HUES6 (cell line): ENCODE measurements around the gene LYSMD2.

Experiments used
- H3K27ac ChIP-seq: 2 replicates; pipeline ENCODE4 v1.7.0; 2013; ENCODE audit warnings: low read depth, mild to moderate bottlenecking, low read length, inconsistent platforms
- H3K27me3 ChIP-seq: 2 replicates; pipeline ENCODE4 v1.6.1; 2013; ENCODE audit warnings: low read length; ENCODE audit not compliant: control insufficient read depth, insufficient read depth
- H3K36me3 ChIP-seq: 2 replicates; pipeline ENCODE4 v1.6.1; 2013; ENCODE audit warnings: low read length; ENCODE audit not compliant: control insufficient read depth, insufficient read depth
- H3K4me1 ChIP-seq: 2 replicates; pipeline ENCODE4 v1.6.1; 2013; ENCODE audit warnings: low read length; ENCODE audit not compliant: control insufficient read depth, insufficient read depth
- H3K4me3 ChIP-seq: 2 replicates; pipeline ENCODE4 v1.5.1; 2013; ENCODE audit warnings: low read depth, low read length
- H3K9ac ChIP-seq: one replicate; pipeline ENCODE4 v1.6.1; 2013; ENCODE audit warnings: mild to moderate bottlenecking, low read length
- H3K9me3 ChIP-seq: 2 replicates; pipeline ENCODE4 v1.6.1; 2013; ENCODE audit warnings: low read depth, low read length; ENCODE audit not compliant: control insufficient read depth, insufficient read depth

The LYSMD2 gene

GRCh38 chr15:51735228-51736010, 2.0 kb downstream of the LYSMD2 start:
- no peak overlapping the region for H3K27ac ChIP-seq
- H3K9ac ChIP-seq: no peak overlapping the region
- H3K36me3 ChIP-seq: no peaks in the 10 kb centered on the region
- H3K4me1 ChIP-seq: peaks cover 20% of the 10 kb centered on the region
- H3K4me3 ChIP-seq: no peak overlapping the region
- peaks cover 51% of the 10 kb centered on the region for H3K27me3 ChIP-seq
- H3K9me3 ChIP-seq: no peaks in the 10 kb centered on the region

- Histone ChIP-seq H3K9ac (no peak overlapping the region), H3K27ac (no peak overlapping the region), H3K27me3 (peaks cover 30% of the 10 kb centered on the region), H3K9me3 (no peaks in the 10 kb centered on the region), H3K36me3 (no peaks in the 10 kb centered on the region), H3K4me1 (peaks cover 14% of the 10 kb centered on the region), H3K4me3 (no peak overlapping the region)
Observed at GRCh38 chr15:51732646-51733045, 4.8 kb downstream of the LYSMD2 start.

GRCh38 chr15:51731549-51732267, 5.7 kb downstream of the LYSMD2 start:
- no peak overlapping the region for H3K9ac ChIP-seq
- peaks cover 21% of the 10 kb centered on the region for H3K27me3 ChIP-seq
- H3K4me1 ChIP-seq: peaks cover 21% of the 10 kb centered on the region
- no peak overlapping the region for H3K27ac ChIP-seq
- H3K36me3 ChIP-seq: no peaks in the 10 kb centered on the region
- no peak overlapping the region for H3K4me3 ChIP-seq
- no peaks in the 10 kb centered on the region for H3K9me3 ChIP-seq

- H3K36me3 ChIP-seq: no peaks in the 10 kb centered on the region
- H3K27me3 ChIP-seq: no peaks in the 10 kb centered on the region
- H3K4me1 ChIP-seq: peaks cover 40% of the 10 kb centered on the region
- H3K9me3 ChIP-seq: no peaks in the 10 kb centered on the region
- peak overlapping the region; percentile 15; the same call in 1 of the 2 replicates for H3K4me3 ChIP-seq
- peak overlapping the region; percentile 11 for H3K9ac ChIP-seq
- peak overlapping the region; percentile 42; the same call in 1 of the 2 replicates for H3K27ac ChIP-seq
Observed at GRCh38 chr15:51727141-51727897, 10.1 kb downstream of the LYSMD2 start.

- H3K9ac ChIP-seq: no peak overlapping the region
- no peaks in the 10 kb centered on the region for H3K36me3 ChIP-seq
- peaks cover 34% of the 10 kb centered on the region for H3K4me1 ChIP-seq
- peak overlapping the region; percentile 15; the same call in 1 of the 2 replicates for H3K4me3 ChIP-seq
- H3K27ac ChIP-seq: peak overlapping the region; percentile 42; the same call in 1 of the 2 replicates
- no peaks in the 10 kb centered on the region for H3K27me3 ChIP-seq
- H3K9me3 ChIP-seq: no peaks in the 10 kb centered on the region
Observed at GRCh38 chr15:51726302-51727073, 11.0 kb downstream of the LYSMD2 start.

- H3K9ac ChIP-seq: no peak overlapping the region
- no peak overlapping the region for H3K27ac ChIP-seq
- H3K4me3 ChIP-seq: no peak overlapping the region
- H3K4me1 ChIP-seq: peaks cover 33% of the 10 kb centered on the region
- H3K9me3 ChIP-seq: no peaks in the 10 kb centered on the region
- no peaks in the 10 kb centered on the region for H3K27me3 ChIP-seq
- H3K36me3 ChIP-seq: no peaks in the 10 kb centered on the region
Observed at GRCh38 chr15:51724673-51725072, 12.8 kb downstream of the LYSMD2 start.

- Histone ChIP-seq H3K27me3 (no peaks in the 10 kb centered on the region), H3K4me3 (no peak overlapping the region), H3K9me3 (no peaks in the 10 kb centered on the region), H3K27ac (no peak overlapping the region), H3K36me3 (no peaks in the 10 kb centered on the region), H3K4me1 (peaks cover 33% of the 10 kb centered on the region), H3K9ac (no peak overlapping the region)
Observed at GRCh38 chr15:51724199-51724598, 13.3 kb downstream of the LYSMD2 start.

GRCh38 chr15:51721199-51721960, 16.1 kb downstream of the LYSMD2 start:
- peaks cover 2% of the 10 kb centered on the region; the same call in 1 of the 2 replicates for H3K36me3 ChIP-seq
- no peaks in the 10 kb centered on the region for H3K27me3 ChIP-seq
- no peak overlapping the region for H3K9ac ChIP-seq
- no peaks in the 10 kb centered on the region for H3K9me3 ChIP-seq
- H3K27ac ChIP-seq: no peak overlapping the region
- peaks cover 18% of the 10 kb centered on the region for H3K4me1 ChIP-seq
- no peak overlapping the region for H3K4me3 ChIP-seq

GRCh38 chr15:51720201-51720995, 17.1 kb downstream of the LYSMD2 start:
- Histone ChIP-seq H3K9me3 (no peaks in the 10 kb centered on the region), H3K27ac (no peak overlapping the region), H3K36me3 (peaks cover 2% of the 10 kb centered on the region; the same call in 1 of the 2 replicates), H3K4me3 (no peak overlapping the region), H3K9ac (no peak overlapping the region), H3K27me3 (no peaks in the 10 kb centered on the region), H3K4me1 (peaks cover 10% of the 10 kb centered on the region)
